Spinal cord (tissue), 10 donors: ENCODE measurements around the gene RAP1A. TPM values are rescaled to one million over a fixed set of nuclear protein-coding genes. Genes with fewer than 3 reads are reported as not detected.

Source experiments
- DNase-seq, 6 donors: peaks; one replicate each; pipeline versions ENCODE4 v3.0.0 to v3.0.0-alpha.2; 2013 to 2015; ENCODE audit warnings: low spot score in 6 of 6, low read depth in 4 of 6
- H3K27ac ChIP-seq: one replicate; pipeline ENCODE4 v1.5.1; 2013; ENCODE audit warnings: low read depth, low read length, control low read depth
- H3K27me3 ChIP-seq: one replicate; pipeline ENCODE4 v1.6.1; 2013; ENCODE audit warnings: low read length; ENCODE audit not compliant: control insufficient read depth, insufficient read depth
- H3K36me3 ChIP-seq: one replicate; pipeline ENCODE4 v1.6.1; 2013; ENCODE audit warnings: low read length; ENCODE audit not compliant: control insufficient read depth, insufficient read depth
- H3K4me1 ChIP-seq: one replicate; pipeline ENCODE4 v1.6.1; 2013; ENCODE audit warnings: low read length; ENCODE audit not compliant: control insufficient read depth, insufficient read depth
- H3K4me3 ChIP-seq: one replicate; pipeline ENCODE4 v1.5.1; 2013; ENCODE audit warnings: low read depth, low read length, control low read depth
- H3K9me3 ChIP-seq: one replicate; pipeline ENCODE4 v1.6.1; 2013; ENCODE audit warnings: low read length; ENCODE audit not compliant: control insufficient read depth, insufficient read depth
- WGBS: methylation state at CpG from one replicate; pipeline ENCODE4 v1.1.5; 2013; ENCODE audit warnings: missing lambda C conversion rate; ENCODE audit not compliant: insufficient coverage; 5-methylcytosine and 5-hydroxymethylcytosine counted together
- polyA plus RNA-seq, 2 donors: library from polyadenylated mRNA; unstranded; fragments of 120-200 nt; gene quantifications; one replicate each; pipeline ENCODE4 v1.2.1, GENCODE V29; 2013; ENCODE audit not compliant: insufficient read length in 2 of 2
- total RNA-seq, 2 donors: library from RNA; depleted of rRNA in 1 of 2; stranded (reverse); fragments of 120-200 nt in 1 of 2; fragments of >200 nt in 1 of 2; gene quantifications; one replicate each; pipeline versions ENCODE4 v1.2.3 to v1.2.4, GENCODE V29; 2013 to 2014
- donor health status: healthy.

RAP1A gene
- total and polyA plus RNA-seq, 4 donors: 29.3 to 84.4 (median 57.9) TPM

DNA sequence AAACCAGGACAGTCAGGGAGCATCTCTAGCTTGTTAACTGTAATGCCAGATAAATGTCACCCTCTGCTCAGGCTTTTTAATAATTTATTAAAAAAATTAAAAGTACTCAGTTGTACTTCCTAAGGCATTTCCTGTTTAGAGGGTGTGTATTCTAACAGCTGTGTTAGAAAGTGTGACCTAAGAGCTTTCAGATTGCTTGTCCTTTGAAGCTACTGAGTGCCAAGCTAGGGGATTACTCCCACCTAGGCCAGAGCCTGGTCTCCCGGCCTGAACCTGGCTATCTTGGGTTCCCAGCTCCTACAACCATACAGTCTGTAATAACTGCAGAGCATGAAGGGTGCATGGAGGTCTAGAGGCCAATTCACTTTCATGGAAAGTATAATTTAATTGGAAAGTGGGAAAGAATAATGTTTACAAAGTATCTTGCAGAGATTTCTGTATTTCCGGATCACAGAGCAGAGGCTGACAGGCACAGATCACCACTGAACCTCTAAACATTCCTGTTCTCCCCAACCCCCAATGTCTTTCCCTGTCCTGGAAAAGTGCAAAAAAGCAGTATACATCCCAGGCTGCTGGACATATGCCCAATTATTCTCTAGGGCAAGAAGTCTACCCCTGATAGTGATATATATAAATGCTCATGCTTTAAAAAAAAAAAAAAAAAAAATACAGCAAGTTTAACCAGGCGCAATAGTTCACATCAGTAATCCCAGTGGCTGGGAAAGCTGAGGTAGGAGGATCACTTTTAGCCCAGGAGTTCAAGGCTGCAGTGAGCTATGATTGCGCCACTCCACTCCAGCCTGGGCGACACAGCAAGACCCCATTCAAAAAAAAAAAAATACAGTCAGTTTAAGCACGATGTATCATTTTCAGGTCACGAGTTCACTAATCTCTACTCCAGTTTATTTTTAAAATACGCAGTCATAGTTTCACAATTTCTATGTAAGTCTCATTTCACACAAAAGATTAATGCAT, 36.7 kb upstream of the RAP1A start:
- Histone ChIP-seq H3K9me3 (no peaks in the 10 kb centered on the region), H3K4me1 (no peaks in the 10 kb centered on the region), H3K4me3 (no peak overlapping the region), H3K36me3 (no peaks in the 10 kb centered on the region), H3K27ac (no peak overlapping the region), H3K27me3 (no peaks in the 10 kb centered on the region)
- 100% methylated on average over 4 of the region's 8 CpGs for WGBS
- no peak for DNase-seq

GRCh38 chr1:111585447-111586086, 34.0 kb upstream of the RAP1A start:
- Histone ChIP-seq H3K27me3 (no peaks in the 10 kb centered on the region), H3K27ac (no peak overlapping the region), H3K9me3 (no peaks in the 10 kb centered on the region), H3K4me1 (no peaks in the 10 kb centered on the region), H3K4me3 (no peak overlapping the region), H3K36me3 (no peaks in the 10 kb centered on the region)
- WGBS: no CpG with 5 or more reads among the region's 1 CpG
- DNase-seq: peak in 1 of 6 donors; percentile 45

DNA sequence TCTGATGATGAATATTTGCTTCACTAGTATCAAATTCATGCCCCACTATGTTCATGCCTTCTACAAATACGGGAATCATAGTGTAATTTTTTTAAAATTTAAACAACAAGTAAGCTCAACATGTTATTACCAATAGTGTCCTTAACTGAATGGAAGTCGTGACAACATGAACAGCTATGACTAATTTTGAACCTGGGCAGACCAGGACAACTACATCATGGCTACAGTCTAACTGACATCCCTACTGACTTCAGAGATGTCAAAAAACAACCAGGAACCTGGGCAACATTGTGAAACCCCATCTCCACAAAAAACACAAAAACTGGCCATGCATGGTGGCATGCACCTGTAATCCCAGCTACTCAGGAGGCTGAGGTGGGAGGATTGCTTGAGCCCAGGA, 33.5 kb upstream of the RAP1A start:
- no peak overlapping the region for H3K4me3 ChIP-seq

DNA sequence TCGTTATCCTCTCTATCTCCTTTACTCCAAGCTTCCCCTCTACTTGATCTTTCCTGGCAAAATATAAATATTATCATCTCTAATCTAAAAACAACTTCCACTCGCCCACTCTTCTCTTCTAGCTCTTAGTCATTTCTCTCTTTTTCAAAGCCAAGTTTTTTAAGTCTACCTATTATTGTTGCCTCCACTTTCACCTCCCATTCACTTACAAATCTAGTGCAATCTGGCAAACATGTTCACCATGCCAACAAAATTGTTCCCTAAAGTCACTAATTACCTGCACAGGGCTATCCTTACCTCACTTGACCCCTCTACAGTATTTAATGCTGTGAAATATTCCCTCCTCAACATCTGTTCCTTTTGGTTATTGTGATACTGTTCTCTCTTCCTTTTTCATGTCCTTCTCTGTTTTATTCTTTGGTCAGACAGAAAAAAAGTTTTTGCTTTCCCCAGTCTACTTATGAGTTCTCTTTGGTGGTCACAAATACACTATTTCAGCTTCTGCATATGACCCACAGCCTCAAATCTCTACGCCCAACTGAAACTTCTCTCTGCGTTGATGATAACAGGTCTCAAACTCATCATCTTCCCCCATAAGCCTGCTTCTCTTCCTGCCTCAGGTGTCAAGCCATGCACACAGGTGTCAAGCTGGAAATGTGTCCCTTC, 31.9 kb upstream of the RAP1A start:
- H3K9me3 ChIP-seq: no peaks in the 10 kb centered on the region
- H3K27me3 ChIP-seq: no peaks in the 10 kb centered on the region
- no peak for DNase-seq
- 89% methylated on average over 4 of the region's 4 CpGs for WGBS
- no peaks in the 10 kb centered on the region for H3K36me3 ChIP-seq
- no peak overlapping the region for H3K4me3 ChIP-seq
- H3K27ac ChIP-seq: no peak overlapping the region
- H3K4me1 ChIP-seq: peaks cover under 1% of the 10 kb centered on the region

More for the DNA sequence above, 33.5 kb upstream of the RAP1A start:
- Histone ChIP-seq H3K4me1 (no peaks in the 10 kb centered on the region), H3K9me3 (no peaks in the 10 kb centered on the region), H3K36me3 (no peaks in the 10 kb centered on the region), H3K27ac (no peak overlapping the region), H3K27me3 (no peaks in the 10 kb centered on the region)
- DNase-seq: no peak
- WGBS: no CpG with 5 or more reads among the region's 2 CpGs

DNA sequence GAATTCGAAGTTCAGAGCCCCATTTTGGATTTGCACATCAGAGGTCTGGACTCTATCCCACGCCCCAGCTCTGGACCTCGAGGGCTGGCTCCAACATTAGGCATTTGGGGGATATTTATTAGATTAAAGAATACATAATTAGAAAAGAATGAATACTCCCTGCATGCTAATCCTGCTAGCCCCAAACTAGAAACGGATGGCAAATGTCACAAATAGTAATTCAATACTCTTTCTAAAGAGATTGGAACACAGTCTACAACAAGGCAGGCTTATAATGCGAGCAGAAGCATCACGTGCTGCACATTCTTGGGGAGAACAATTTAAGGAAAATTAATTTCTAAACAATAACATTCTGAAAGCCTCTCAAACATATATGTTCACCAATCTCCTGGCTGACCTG, 27.7 kb upstream of the RAP1A start:
- WGBS: 100% methylated on average over 1 of the region's 6 CpGs
- Histone ChIP-seq H3K27ac (peak overlapping the region; percentile 72), H3K4me3 (no peak overlapping the region), H3K9me3 (no peaks in the 10 kb centered on the region), H3K4me1 (peaks cover 8% of the 10 kb centered on the region), H3K27me3 (no peaks in the 10 kb centered on the region), H3K36me3 (no peaks in the 10 kb centered on the region)
- DNase-seq: no peak

DNA sequence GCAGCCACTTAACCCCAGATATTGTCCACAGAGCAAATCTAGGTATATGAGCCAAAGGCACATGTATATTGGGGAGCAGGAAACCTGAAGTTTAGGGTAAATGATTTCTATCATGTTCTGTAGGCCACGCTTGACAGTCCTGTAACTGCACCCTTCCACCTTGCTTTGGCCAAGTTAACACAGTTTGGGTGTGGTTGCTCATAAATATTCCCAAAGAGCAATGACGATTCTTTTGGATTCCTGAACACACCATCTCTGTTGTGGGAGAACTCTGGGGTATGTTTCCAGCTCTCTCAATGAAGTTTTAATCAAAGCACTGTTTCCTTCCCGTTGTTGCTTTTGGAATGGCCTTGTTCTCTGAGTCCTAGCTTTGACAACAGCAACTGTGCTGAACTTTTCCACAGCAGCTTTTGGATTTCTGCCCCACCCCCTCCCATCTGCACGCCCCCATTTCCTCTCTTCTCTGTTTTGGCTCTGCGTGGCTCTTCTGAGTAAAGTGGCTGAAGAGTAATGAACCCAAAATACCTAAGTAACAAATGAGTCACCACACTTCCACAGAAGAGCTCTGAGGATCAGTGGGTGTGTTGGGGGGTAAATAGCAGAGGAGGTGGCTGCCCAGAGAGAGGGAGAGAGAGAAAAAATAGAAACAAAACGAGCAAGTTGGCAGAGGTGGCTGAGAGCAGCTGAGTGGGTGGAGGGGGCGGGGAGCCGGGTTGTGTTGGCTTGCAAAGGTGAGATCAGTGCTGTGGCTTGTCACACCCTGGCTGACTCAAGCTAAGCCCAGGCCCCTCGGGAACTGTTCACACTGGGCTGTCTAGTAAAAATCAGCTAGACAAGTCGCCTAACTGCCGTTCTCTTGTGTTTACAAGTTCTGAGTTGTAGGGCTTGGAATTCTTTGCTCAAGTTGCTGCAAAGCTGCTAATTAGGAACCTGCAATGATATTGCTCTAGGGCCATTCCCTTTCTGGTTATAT, 26.9 kb upstream of the RAP1A start:
- Histone ChIP-seq H3K9me3 (no peaks in the 10 kb centered on the region), H3K27me3 (no peaks in the 10 kb centered on the region), H3K4me1 (peaks cover 8% of the 10 kb centered on the region), H3K36me3 (no peaks in the 10 kb centered on the region), H3K27ac (peak overlapping the region; percentile 72), H3K4me3 (no peak overlapping the region)
- 43% methylated on average over 8 of the region's 11 CpGs for WGBS
- DNase-seq: peak in 1 of 6 donors; percentile 69

GRCh38 chr1:111593403-111594305, 25.9 kb upstream of the RAP1A start:
- Histone ChIP-seq H3K36me3 (no peaks in the 10 kb centered on the region), H3K27ac (peak overlapping the region; percentile 72), H3K9me3 (no peaks in the 10 kb centered on the region), H3K4me3 (no peak overlapping the region), H3K4me1 (peaks cover 8% of the 10 kb centered on the region), H3K27me3 (no peaks in the 10 kb centered on the region)
- 100% methylated on average over 1 of the region's 5 CpGs for WGBS
- DNase-seq: no peak

DNA sequence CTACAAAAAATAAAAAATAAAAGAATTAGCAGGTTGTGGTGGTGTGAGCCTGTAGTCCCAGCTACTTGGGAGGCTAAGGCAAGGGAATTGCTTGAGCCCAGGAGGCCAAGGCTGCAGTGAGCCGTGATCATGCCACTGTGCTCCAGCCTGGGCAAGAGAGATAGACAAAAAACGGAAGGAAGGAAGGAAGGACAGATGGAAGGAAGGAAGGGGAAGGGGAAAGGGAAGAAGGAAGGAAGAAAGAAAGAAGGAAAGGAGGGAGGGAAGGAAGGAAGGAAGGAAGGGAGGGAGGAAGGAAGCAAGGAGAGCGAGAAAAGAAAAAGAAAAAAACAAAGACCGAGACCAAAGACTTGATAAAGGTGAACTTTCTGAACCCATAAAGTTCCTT, 25.3 kb upstream of the RAP1A start:
- H3K4me3 ChIP-seq: no peak overlapping the region
- no peaks in the 10 kb centered on the region for H3K9me3 ChIP-seq
- no peaks in the 10 kb centered on the region for H3K27me3 ChIP-seq
- H3K4me1 ChIP-seq: peaks cover 8% of the 10 kb centered on the region
- DNase-seq: no peak
- 91% methylated on average over 2 of the region's 4 CpGs for WGBS
- H3K27ac ChIP-seq: peak overlapping the region; percentile 33
- no peaks in the 10 kb centered on the region for H3K36me3 ChIP-seq
